DOHH2 (cell line): ENCODE data around the gene EPHA5.

Source experiments
- EZH2phosphoT487 ChIP-seq: fragments of 200-600 bp; sonication (generic); IDR thresholded peaks from 2 replicates; pipeline ENCODE4 v1.6.1; 2017; ENCODE audit warnings: borderline replicate concordance, mild to moderate bottlenecking, antibody characterized with exemption, low read length, moderate library complexity, mixed read lengths
- TF ChIP-seq, protein P1 (sequence below): fragments of 200-600 bp; sonication (generic); IDR thresholded peaks from one replicate; pipeline ENCODE4 v1.5.1; 2014; ENCODE audit warnings: antibody characterized with exemption, mild to moderate bottlenecking, low read depth, low read length; ENCODE audit not compliant: poor library complexity, severe bottlenecking

DNA sequence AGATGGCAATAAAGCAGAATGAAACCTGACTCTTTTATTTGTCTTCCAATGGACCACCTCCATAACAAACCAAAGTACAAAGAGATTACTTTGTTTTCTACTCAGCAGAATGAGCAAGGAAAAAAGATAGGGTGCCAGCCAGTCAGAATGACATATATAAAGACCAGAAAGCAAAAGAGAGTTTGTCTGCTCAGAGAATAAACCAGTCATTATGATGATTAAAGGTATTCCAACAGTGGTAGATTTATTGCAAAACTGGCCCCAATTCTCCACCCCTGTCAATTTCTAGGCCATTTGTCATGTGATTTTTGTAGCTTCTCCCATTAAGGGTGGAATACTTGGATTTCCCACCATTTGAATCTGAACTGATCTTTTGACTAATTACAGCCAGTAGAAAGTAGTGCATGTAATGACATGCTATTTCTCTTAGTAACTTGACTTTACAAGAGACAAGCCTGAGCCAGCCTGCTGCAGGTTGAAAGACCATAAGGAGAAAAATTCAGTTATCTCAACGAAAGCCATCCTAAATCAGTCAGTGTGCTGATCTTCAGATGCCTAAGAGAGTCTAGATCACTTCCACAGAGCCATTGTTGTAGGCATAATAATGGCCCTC lies 203.1 kb downstream of the EPHA5 start:
- TF ChIP-seq, protein P1, sequence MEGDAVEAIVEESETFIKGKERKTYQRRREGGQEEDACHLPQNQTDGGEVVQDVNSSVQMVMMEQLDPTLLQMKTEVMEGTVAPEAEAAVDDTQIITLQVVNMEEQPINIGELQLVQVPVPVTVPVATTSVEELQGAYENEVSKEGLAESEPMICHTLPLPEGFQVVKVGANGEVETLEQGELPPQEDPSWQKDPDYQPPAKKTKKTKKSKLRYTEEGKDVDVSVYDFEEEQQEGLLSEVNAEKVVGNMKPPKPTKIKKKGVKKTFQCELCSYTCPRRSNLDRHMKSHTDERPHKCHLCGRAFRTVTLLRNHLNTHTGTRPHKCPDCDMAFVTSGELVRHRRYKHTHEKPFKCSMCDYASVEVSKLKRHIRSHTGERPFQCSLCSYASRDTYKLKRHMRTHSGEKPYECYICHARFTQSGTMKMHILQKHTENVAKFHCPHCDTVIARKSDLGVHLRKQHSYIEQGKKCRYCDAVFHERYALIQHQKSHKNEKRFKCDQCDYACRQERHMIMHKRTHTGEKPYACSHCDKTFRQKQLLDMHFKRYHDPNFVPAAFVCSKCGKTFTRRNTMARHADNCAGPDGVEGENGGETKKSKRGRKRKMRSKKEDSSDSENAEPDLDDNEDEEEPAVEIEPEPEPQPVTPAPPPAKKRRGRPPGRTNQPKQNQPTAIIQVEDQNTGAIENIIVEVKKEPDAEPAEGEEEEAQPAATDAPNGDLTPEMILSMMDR: no peak
- TF ChIP-seq EZH2phosphoT487: no peak
